Esophagus squamous epithelium (tissue), 4 donors: ENCODE data around the gene SH3RF2.

Experiments
- CTCF ChIP-seq, 6 experiments: fragments of 450-650 bp in 4 of 6; fragments of 200-600 bp in 2 of 6; sonication (generic) in 2 of 6; IDR thresholded peaks; one replicate each; pipeline ENCODE4 v1.5.1; 2016 to 2019; ENCODE audit warnings: antibody characterized with exemption in 6 of 6, mild to moderate bottlenecking in 4 of 6, moderate library complexity in 4 of 6
- POLR2A ChIP-seq, 4 donors: fragments of 450-650 bp; IDR thresholded peaks; one replicate each; pipeline ENCODE4 v1.6.1; 2017; ENCODE audit warnings: antibody characterized with exemption in 4 of 4, mild to moderate bottlenecking in 4 of 4, moderate library complexity in 3 of 4

- TF ChIP-seq CTCF (IDR thresholded peaks at IDR 0.05) (no peak), POLR2A (IDR thresholded peaks at IDR 0.05) (no peak)
These were observed 38.2 kb upstream of the SH3RF2 start for GRCh38 chr5:145898171-145898570.
